ENCODE data around the gene GDF2. TPM values are rescaled to one million over a fixed set of nuclear protein-coding genes. Genes with fewer than 3 reads are reported as not detected.

Gene GDF2
- total RNA-seq, 1 donor from 2014 or later, result not detected

DNA sequence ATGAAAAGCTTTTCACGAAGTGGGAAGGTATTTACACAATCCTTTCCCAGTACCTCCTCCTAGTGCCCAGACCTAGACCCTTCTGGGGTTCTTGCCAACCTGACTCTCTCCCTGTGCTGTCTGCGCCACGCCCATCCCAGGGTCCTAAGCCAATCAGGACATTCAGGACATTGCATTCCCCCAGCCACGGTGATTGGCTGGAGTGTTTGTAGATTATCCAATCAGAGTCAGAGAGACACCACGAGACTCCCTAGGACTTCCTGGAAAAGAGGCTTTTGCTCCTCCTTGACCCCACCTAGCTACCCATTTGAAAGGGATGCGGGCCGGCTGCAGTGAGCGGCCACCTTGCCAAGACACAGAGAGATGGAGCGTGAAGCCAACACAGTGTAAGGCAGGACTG is 3.5 kb upstream of the GDF2 start:
- H3K4me1 ChIP-seq, result no peaks in the 10 kb centered on the region
- H3K27ac ChIP-seq, result no peak overlapping the region
- intact Hi-C loops (cut with DNase I), result loop anchor here (10.0 kb wide), 1 partner anchor 274 kb away; no protein-coding TSS in a partner anchor
- TF ChIP-seq, protein P1, sequence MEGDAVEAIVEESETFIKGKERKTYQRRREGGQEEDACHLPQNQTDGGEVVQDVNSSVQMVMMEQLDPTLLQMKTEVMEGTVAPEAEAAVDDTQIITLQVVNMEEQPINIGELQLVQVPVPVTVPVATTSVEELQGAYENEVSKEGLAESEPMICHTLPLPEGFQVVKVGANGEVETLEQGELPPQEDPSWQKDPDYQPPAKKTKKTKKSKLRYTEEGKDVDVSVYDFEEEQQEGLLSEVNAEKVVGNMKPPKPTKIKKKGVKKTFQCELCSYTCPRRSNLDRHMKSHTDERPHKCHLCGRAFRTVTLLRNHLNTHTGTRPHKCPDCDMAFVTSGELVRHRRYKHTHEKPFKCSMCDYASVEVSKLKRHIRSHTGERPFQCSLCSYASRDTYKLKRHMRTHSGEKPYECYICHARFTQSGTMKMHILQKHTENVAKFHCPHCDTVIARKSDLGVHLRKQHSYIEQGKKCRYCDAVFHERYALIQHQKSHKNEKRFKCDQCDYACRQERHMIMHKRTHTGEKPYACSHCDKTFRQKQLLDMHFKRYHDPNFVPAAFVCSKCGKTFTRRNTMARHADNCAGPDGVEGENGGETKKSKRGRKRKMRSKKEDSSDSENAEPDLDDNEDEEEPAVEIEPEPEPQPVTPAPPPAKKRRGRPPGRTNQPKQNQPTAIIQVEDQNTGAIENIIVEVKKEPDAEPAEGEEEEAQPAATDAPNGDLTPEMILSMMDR (IDR thresholded peaks at IDR 0.05), result no peak
- ATAC-seq (no peak), DNase-seq (no peak)
- H3K4me3 ChIP-seq, result no peak overlapping the region
- H3K27me3 ChIP-seq (ENCODE audit: low read depth), result peaks cover 8% of the 10 kb centered on the region
- H3K9me3 ChIP-seq, result no peaks in the 10 kb centered on the region
- no peaks in the 10 kb centered on the region for H3K36me3 ChIP-seq

DNA sequence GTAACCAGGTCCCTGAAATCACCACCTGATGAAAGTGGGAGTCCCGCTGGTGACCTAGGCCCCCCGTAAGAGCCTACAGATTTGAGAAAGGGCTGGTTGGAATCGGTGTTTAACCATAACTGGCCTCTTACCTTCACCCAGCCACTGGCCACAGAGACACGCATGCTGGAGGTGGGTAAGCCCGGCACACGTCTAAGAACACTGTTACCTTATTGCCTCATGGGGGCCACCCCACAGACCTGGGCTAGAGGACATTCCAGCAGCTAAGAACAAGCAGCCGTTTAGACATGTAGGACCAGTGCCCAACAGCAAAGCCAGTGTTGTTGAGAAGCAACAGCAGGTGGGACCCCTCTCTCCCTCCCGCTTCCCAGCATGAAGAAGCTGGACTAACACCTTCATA is 2.5 kb upstream of the GDF2 start:
- Histone ChIP-seq H3K4me3 (no peak overlapping the region), H3K4me1 (no peaks in the 10 kb centered on the region), H3K36me3 (no peaks in the 10 kb centered on the region), H3K9me3 (no peaks in the 10 kb centered on the region), H3K27me3 (ENCODE audit: low read depth) (peaks cover 8% of the 10 kb centered on the region), H3K27ac (no peak overlapping the region)
- intact Hi-C loops (cut with DNase I), result loop anchor here (10.0 kb wide), 1 partner anchor 275 kb away; no protein-coding TSS in a partner anchor
- no peak for ATAC-seq
- TF ChIP-seq, protein P1 (IDR thresholded peaks at IDR 0.05), result no peak
- no peak for DNase-seq

DNA sequence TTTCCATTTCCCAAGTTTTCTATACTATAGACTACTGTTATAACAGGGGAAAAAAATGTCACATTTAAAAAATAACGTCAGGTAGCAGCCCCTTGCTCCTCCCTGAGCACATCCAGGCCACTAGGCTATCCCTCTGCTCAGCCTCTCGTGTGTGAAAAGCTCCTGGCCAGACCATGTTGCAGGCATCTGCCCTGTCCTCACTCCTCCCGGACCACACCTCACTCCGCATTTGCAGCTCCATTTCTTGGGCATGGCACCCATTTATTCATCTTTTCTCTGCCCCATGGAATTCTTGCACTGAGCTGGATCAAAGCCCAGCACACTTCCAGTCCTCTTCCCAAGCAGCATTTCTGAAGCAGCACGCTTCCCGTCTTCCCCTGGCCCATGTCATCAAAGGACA is 1.4 kb upstream of the GDF2 start:
- Histone ChIP-seq H3K4me3 (no peak overlapping the region), H3K36me3 (no peaks in the 10 kb centered on the region), H3K9me3 (no peaks in the 10 kb centered on the region), H3K4me1 (no peaks in the 10 kb centered on the region), H3K27me3 (ENCODE audit: low read depth) (peaks cover 8% of the 10 kb centered on the region), H3K27ac (no peak overlapping the region)
- no peak for DNase-seq
- TF ChIP-seq, protein P1 (IDR thresholded peaks at IDR 0.05), result no peak
- ATAC-seq, result no peak
- intact Hi-C loops (cut with DNase I), result no loop called here

DNA sequence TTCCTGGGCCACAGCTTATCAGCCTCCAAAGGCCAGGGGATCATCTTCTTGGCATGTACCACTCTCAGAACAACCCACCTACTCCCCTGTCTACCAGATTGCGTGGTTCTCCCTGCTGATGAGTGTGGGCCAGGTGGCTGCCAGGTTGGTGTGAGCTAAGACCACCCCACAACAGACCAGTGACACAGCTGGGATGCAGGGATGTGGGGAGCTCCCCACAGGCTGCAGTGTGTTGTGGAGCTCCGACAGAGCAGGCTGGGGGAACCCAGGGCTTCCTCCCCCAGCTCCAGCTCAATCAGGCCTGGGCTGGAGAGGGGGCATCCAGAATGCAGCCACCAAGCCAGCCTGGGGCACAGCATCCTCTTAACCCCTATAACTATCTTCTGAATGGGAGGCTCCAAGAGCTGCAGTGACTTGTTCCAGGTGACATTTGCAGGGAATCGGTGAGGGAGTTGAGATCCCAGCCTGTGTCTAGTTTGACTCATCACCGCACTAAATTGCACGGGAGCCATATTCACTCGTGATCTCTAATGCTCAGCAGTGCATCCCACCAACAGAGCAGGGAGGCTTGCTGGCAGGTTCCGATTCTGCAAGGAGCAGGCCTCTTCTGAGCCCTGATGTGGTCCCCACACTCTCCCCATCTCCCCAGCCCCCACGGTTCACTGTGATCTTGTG is 596 bp upstream of the GDF2 start:
- Histone ChIP-seq H3K36me3 (no peaks in the 10 kb centered on the region), H3K4me3 (no peak overlapping the region), H3K27me3 (ENCODE audit: low read depth) (peaks cover 8% of the 10 kb centered on the region), H3K4me1 (no peaks in the 10 kb centered on the region), H3K27ac (no peak overlapping the region), H3K9me3 (no peaks in the 10 kb centered on the region)
- intact Hi-C loops (cut with DNase I), result no loop called here
- DNase-seq (no peak), ATAC-seq (peak in 1 of 2 donors; percentile 7)
- TF ChIP-seq, protein P1 (IDR thresholded peaks at IDR 0.05), result no peak

DNA sequence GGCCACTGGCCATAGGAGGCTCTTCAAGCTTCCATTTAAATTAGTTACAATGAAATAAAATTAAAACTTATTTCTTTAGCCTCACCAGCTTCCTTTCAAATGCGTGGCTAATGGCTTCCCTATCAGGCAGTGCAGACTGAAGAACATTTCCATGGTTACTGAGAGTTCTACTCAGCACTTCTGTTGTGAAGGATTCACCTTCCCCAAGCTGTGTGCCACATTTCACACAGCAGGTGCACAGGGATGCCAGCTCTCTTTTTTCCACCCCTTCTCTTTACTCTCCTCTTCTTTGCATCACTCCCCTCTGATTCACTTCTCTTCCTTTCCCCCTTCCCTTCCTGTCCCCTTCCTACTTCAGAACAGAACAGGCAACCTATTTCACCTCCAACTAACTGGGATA is 833 bp downstream of the GDF2 start:
- DNase-seq, result no peak
- ATAC-seq, result no peak
- Histone ChIP-seq H3K27me3 (ENCODE audit: low read depth) (peaks cover 8% of the 10 kb centered on the region), H3K27ac (no peak overlapping the region), H3K36me3 (no peaks in the 10 kb centered on the region), H3K9me3 (no peaks in the 10 kb centered on the region), H3K4me1 (no peaks in the 10 kb centered on the region), H3K4me3 (no peak overlapping the region)
- intact Hi-C loops (cut with DNase I), result no loop called here
- TF ChIP-seq, protein P1 (IDR thresholded peaks at IDR 0.05), result no peak
